Breast epithelium (tissue), 4 donors: Measurements from ENCODE around the gene ABHD5. TPM values are rescaled to one million over a fixed set of nuclear protein-coding genes. Genes with fewer than 3 reads are reported as not detected.

Source experiments
- DNase-seq, 2 donors: peaks; one replicate each; pipeline ENCODE4 v3.0.0-alpha.2; 2019; ENCODE audit warnings: low spot score in 2 of 2
- H3K27ac ChIP-seq, 2 donors: fragments of 200-600 bp; sonication (generic) in 1 of 2; one replicate each; pipeline ENCODE4 v1.5.1; 2016 to 2019; ENCODE audit warnings: mild to moderate bottlenecking in 1 of 2
- H3K27me3 ChIP-seq, 2 donors: fragments of 200-600 bp; sonication (generic) in 1 of 2; one replicate each; pipeline versions ENCODE4 v1.5.1 to v1.6.0; 2017 to 2019; ENCODE audit warnings: control low read depth in 1 of 2, mild to moderate bottlenecking in 1 of 2
- H3K36me3 ChIP-seq: fragments of 200-600 bp; one replicate; pipeline ENCODE4 v1.5.1; 2019
- H3K4me1 ChIP-seq, 2 donors: fragments of 200-600 bp; sonication (generic); one replicate each; pipeline ENCODE4 v1.5.1; 2016 to 2019; ENCODE audit warnings: control low read depth in 1 of 2
- H3K4me3 ChIP-seq, 3 donors: fragments of 200-600 bp; sonication (generic); 1 replicate in 2 of 3; 2 replicates in 1 of 3; pipeline ENCODE4 v1.5.1; 2016 to 2019; ENCODE audit warnings: mild to moderate bottlenecking in 3 of 3, moderate library complexity in 2 of 3
- H3K9me3 ChIP-seq, 2 donors: fragments of 200-600 bp; sonication (generic) in 1 of 2; one replicate each; pipeline ENCODE4 v1.5.1; 2016 to 2019; ENCODE audit warnings: control low read depth in 1 of 2
- POLR2A ChIP-seq: fragments of 450-650 bp; IDR thresholded peaks from one replicate; pipeline ENCODE4 v1.6.1; 2016; ENCODE audit warnings: antibody characterized with exemption, mild to moderate bottlenecking, moderate library complexity
- POLR2AphosphoS5 ChIP-seq, 3 donors: sonication (generic); formaldehyde crosslinking; IDR thresholded peaks; one replicate each; pipeline ENCODE4 v1.6.1; 2017; ENCODE audit warnings: antibody characterized with exemption in 3 of 3
- intact Hi-C: fragments of 100-400 bp; cut with DNase I; formaldehyde crosslinking; loops from one replicate; pipeline ENCODE4 v1.15.1; 2023; ENCODE audit warnings: low total_unique reads
- total RNA-seq, 3 donors: library from RNA; depleted of rRNA; stranded (reverse); fragments of >200 nt; gene quantifications; one replicate each; pipeline ENCODE4 v1.1.0, GENCODE V29; 2016
- TF ChIP-seq, protein P1 (sequence below), 3 donors: fragments of 450-650 bp; IDR thresholded peaks; one replicate each; pipeline ENCODE4 v1.5.1; 2016 to 2017; ENCODE audit warnings: antibody characterized with exemption in 3 of 3, mild to moderate bottlenecking in 3 of 3, moderate library complexity in 3 of 3

The ABHD5 gene
- total RNA-seq, 3 donors from 2014 or later: 40.0 to 99.9 (median 47.9) TPM

GRCh38 chr3:43748645-43749044, 57.9 kb downstream of the ABHD5 start:
- no peak for DNase-seq
- no peaks in the 10 kb centered on the region for H3K27me3 ChIP-seq
- intact Hi-C loops: no loop called here
- H3K4me1 ChIP-seq: no peaks in the 10 kb centered on the region
- no peak for TF ChIP-seq POLR2A
- TF ChIP-seq, protein P1, sequence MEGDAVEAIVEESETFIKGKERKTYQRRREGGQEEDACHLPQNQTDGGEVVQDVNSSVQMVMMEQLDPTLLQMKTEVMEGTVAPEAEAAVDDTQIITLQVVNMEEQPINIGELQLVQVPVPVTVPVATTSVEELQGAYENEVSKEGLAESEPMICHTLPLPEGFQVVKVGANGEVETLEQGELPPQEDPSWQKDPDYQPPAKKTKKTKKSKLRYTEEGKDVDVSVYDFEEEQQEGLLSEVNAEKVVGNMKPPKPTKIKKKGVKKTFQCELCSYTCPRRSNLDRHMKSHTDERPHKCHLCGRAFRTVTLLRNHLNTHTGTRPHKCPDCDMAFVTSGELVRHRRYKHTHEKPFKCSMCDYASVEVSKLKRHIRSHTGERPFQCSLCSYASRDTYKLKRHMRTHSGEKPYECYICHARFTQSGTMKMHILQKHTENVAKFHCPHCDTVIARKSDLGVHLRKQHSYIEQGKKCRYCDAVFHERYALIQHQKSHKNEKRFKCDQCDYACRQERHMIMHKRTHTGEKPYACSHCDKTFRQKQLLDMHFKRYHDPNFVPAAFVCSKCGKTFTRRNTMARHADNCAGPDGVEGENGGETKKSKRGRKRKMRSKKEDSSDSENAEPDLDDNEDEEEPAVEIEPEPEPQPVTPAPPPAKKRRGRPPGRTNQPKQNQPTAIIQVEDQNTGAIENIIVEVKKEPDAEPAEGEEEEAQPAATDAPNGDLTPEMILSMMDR (IDR thresholded peaks at IDR 0.05): no peak
- no peak for TF ChIP-seq POLR2AphosphoS5 (IDR thresholded peaks at IDR 0.05)
- no peaks in the 10 kb centered on the region for H3K36me3 ChIP-seq
- peaks cover 8% of the 10 kb centered on the region in 2 donors for H3K9me3 ChIP-seq
- H3K4me3 ChIP-seq: no peak overlapping the region
- no peak overlapping the region for H3K27ac ChIP-seq

DNA sequence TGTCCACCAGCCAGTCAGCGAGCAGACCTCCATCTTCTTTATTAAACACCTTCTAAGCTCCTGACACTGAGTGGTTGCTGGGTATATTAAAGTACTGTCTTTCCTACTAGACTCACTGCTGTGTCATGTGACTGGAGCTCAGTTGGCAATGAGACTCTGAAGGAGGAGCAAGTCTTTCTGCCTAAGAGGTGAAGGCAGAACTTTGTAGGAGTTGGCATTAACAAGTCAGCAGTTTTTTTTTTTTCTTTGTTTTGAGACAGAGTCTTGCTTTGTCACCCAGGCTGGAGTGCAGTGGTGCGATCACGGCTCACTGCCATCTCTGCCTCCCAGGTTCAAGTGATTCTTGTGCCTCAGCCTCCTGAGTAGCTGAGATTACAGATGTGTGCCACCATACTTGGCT, 62.2 kb downstream of the ABHD5 start:
- DNase-seq: no peak
- TF ChIP-seq POLR2AphosphoS5 (IDR thresholded peaks at IDR 0.05) (no peak), POLR2A (no peak)
- TF ChIP-seq, protein P1 (IDR thresholded peaks at IDR 0.05): no peak
- no peak overlapping the region for H3K4me3 ChIP-seq
- H3K9me3 ChIP-seq: no peaks in the 10 kb centered on the region
- H3K27ac ChIP-seq: no peak overlapping the region
- H3K36me3 ChIP-seq: no peaks in the 10 kb centered on the region
- H3K4me1 ChIP-seq: no peaks in the 10 kb centered on the region
- intact Hi-C loops: loop anchor here (1.0 kb wide), 1 partner anchor 45 kb away; no protein-coding TSS in a partner anchor
- H3K27me3 ChIP-seq: no peaks in the 10 kb centered on the region

DNA sequence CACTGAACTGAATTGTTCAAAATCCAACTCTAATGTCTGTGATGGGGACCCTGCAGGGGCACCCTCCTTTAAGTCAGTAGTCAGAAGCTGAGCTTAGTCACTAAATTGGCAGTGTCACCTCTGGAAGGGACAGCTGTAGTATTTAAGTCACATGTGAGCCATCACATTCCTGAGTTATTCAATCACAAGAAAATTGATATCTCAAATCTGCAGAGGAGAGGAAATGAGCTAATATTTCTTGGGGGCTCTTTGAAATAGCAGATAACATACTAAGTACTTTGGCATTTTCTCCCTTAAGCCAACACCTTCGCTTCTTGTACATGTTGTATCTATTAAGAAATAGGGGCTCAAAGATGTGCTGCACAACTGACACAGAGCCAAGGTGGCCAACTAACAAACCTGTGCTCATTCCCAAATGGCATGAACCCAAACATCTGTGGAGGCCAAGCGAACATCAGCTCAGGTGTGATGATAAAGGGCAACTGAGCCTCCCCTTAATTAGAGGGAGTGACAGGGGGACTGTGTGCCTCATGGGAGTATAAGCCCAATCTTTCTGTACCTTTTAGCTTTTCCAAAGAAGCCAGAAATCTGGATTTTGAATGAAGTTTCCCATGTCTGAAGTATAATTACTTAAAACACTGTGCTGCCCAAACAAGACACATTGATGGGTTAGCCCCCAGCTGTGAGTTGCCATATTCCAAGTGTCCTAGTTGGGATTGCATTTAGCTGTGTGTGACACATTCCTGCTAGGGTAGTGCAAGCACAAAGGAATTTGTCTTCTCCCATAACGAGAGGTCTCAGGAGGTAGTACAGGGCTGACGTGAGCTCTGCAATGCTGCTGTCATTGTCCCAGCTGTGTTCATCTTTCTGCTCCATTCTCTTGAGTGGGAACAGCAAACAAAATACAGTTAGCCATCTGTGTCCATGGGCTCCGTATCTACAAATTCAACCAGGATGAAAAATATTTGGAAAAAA, 63.3 kb downstream of the ABHD5 start:
- intact Hi-C loops: loop anchor here (1.0 kb wide), 1 partner anchor 46 kb away; no protein-coding TSS in a partner anchor
- Histone ChIP-seq H3K27ac (no peak overlapping the region), H3K9me3 (no peaks in the 10 kb centered on the region), H3K4me1 (no peaks in the 10 kb centered on the region), H3K27me3 (no peaks in the 10 kb centered on the region), H3K4me3 (no peak overlapping the region), H3K36me3 (no peaks in the 10 kb centered on the region)
- TF ChIP-seq POLR2AphosphoS5 (IDR thresholded peaks at IDR 0.05): no peak
- TF ChIP-seq, protein P1 (IDR thresholded peaks at IDR 0.05): no peak
- TF ChIP-seq POLR2A: no peak
- DNase-seq: no peak

GRCh38 chr3:43755516-43756200, 64.9 kb downstream of the ABHD5 start:
- Histone ChIP-seq H3K36me3 (no peaks in the 10 kb centered on the region), H3K4me3 (no peak overlapping the region), H3K4me1 (no peaks in the 10 kb centered on the region), H3K27ac (no peak overlapping the region), H3K9me3 (no peaks in the 10 kb centered on the region), H3K27me3 (no peaks in the 10 kb centered on the region)
- intact Hi-C loops: no loop called here
- no peak for DNase-seq
- TF ChIP-seq POLR2AphosphoS5 (IDR thresholded peaks at IDR 0.05): no peak
- TF ChIP-seq POLR2A: no peak
- TF ChIP-seq, protein P1 (IDR thresholded peaks at IDR 0.05): no peak
